T-helper 17 cell (primary cell): Measurements from ENCODE around the gene SYNGR1. TPM values are rescaled to one million over a fixed set of nuclear protein-coding genes. Genes with fewer than 3 reads are reported as not detected.

Experiments
- ATAC-seq: fragments of 150-1000 bp; cut with Tn5 transposase; 2 replicates; pipeline ENCODE4 v1.10.0; 2021; ENCODE audit warnings: mild to moderate bottlenecking, moderate library complexity
- DNase-seq, 3 donors: peaks; one replicate each; pipeline versions ENCODE4 v3.0.0 to v3.0.0-alpha.2; 2020 to 2021
- H3K9me3 ChIP-seq: one replicate; pipeline ENCODE4 v1.7.0; 2013; ENCODE audit warnings: low read length, mild to moderate bottlenecking; ENCODE audit not compliant: control insufficient read depth, poor library complexity, severe bottlenecking
- H3K27ac Mint-ChIP-seq: one replicate; pipeline ENCODE4 v1.8.0; 2022; ENCODE audit warnings: mild to moderate bottlenecking, moderate library complexity, mixed read lengths
- H3K27me3 Mint-ChIP-seq: one replicate; pipeline ENCODE4 v1.8.0; 2022; ENCODE audit warnings: mixed read lengths
- H3K36me3 Mint-ChIP-seq: one replicate; pipeline ENCODE4 v1.8.0; 2022; ENCODE audit warnings: low read depth, mixed read lengths
- H3K4me1 Mint-ChIP-seq: one replicate; pipeline ENCODE4 v1.8.0; 2022; ENCODE audit warnings: mild to moderate bottlenecking, mixed read lengths
- H3K4me3 Mint-ChIP-seq: one replicate; pipeline ENCODE4 v1.8.0; 2022; ENCODE audit warnings: mild to moderate bottlenecking, moderate library complexity, mixed read lengths
- total RNA-seq, 4 donors: library from RNA in 2 of 4; stranded (reverse) in 2 of 4; gene quantifications; one replicate each; pipeline ENCODE4 v1.2.3 and lab custom pipeline; 2022 to 2026

The SYNGR1 gene
- total RNA-seq, 2 donors from 2014 or later, result 0.47 to 1.1 TPM

DNA sequence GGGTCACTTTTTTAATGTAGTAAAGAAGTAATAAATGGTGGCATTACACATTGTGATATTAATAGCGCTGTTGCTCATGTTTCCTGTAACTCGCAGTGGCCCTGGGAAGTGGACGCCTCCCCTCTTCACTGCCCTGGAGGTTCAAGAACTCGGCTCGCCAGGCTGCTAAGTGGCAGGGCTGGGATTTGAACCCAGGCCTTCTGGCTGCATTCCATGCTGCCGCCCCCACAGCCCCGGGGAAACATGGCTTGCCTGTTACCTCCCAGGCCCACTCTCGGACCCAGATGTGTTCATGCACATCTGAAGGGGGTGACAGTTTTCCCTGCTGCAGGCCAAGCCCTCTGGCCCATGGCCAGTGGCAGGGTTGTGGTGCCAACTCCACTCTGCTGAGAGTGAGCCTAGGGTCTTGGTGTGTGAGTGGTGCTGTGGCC, 82.0 kb downstream of the SYNGR1 start:
- no peak for DNase-seq
- no peak overlapping the region for H3K4me3 Mint-ChIP-seq
- no peaks in the 10 kb centered on the region for H3K9me3 ChIP-seq
- ATAC-seq, result no peak
- H3K27ac Mint-ChIP-seq, result no peak overlapping the region
- no peaks in the 10 kb centered on the region for H3K4me1 Mint-ChIP-seq
- no peaks in the 10 kb centered on the region for H3K36me3 Mint-ChIP-seq
- H3K27me3 Mint-ChIP-seq, result no peaks in the 10 kb centered on the region

DNA sequence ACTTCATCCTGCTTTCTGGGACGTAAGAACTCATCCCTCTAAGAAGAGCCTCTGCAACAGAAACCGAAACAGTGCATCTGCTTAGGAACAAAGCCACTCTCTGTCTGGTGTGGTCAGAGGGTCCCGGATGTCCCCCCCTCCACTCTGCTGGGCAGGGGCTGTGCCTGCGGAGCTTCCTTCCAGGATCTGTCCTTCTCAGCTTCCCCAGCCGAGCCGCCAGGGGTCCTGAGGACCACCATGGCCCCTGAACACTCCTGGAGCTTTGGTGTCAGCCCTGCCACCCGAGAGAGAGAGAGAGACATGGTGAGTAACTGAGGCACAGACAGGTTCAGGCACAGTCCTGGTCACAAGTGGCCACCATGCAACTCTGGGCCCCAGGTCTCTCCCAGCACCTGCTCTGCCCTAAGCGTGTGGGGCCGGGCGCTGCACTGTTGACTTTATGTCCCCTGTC, 82.6 kb downstream of the SYNGR1 start:
- H3K27me3 Mint-ChIP-seq, result no peaks in the 10 kb centered on the region
- H3K27ac Mint-ChIP-seq, result no peak overlapping the region
- DNase-seq (no peak), ATAC-seq (no peak)
- peaks cover 4% of the 10 kb centered on the region for H3K4me1 Mint-ChIP-seq
- H3K4me3 Mint-ChIP-seq, result no peak overlapping the region
- H3K9me3 ChIP-seq, result no peaks in the 10 kb centered on the region
- no peaks in the 10 kb centered on the region for H3K36me3 Mint-ChIP-seq

DNA sequence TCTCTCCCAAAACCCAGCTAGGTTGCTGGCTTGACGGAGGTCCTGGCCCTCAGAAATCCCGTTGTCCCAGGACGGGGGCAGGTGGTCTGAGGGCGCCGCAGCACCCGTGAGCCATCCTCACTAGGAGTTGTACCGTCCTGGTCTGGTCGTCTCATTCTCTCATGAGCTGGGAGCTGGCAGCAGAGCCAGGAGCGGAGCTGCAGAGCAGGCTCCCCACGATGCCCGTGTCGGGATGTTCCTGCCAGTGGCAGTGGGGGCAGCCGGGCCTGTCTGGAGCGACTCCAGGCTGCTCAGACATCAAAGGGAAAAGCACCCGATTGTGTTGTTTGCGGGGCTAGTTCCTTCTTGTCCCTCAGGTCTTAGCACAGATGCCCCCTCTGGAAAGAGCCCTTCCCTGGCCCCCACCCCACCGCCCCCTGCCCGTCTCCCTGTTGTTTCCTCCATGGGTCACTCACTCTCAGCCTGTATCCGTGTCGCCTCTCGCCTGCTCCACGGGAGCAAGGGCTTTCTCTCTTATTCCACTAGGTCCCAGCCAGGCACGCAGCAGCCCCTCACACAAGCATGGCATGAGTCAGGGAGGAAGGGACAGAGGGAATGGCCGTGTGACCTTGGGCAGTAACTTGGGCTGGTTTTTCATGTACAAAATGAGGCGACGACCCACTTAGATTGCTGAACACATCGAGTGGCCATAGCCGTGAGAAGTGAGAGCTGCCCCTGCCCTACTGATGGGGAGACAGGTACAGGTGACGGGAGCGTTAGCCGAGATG, 83.9 kb downstream of the SYNGR1 start:
- Mint-ChIP-seq H3K27me3 (peaks cover under 1% of the 10 kb centered on the region), H3K36me3 (no peaks in the 10 kb centered on the region), H3K4me1 (peaks cover 4% of the 10 kb centered on the region), H3K4me3 (no peak overlapping the region), H3K27ac (no peak overlapping the region)
- no peak for ATAC-seq
- DNase-seq, result no peak
- no peaks in the 10 kb centered on the region for H3K9me3 ChIP-seq

DNA sequence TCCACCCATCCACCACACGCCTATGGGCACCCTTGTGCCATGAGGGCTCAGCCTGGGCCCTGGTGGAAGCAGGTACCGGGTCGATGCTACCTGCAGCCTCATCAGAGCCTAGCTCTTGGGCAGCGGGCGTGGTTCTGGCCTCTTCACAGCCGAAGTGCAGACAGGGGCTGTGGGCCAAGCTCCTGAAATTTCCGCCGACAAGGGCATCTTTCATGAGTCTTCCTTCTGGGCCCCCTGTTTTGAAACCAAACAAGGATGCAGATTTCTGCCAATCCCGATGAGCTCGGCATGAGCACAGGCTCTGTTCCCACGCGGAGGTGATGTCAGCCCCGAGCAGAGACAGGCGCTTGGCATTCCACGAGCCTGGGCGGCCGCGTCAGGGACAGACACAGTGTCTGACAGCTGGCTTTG, 84.5 kb downstream of the SYNGR1 start:
- H3K36me3 Mint-ChIP-seq, result no peaks in the 10 kb centered on the region
- ATAC-seq, result no peak
- no peaks in the 10 kb centered on the region for H3K9me3 ChIP-seq
- H3K4me1 Mint-ChIP-seq, result peaks cover 6% of the 10 kb centered on the region
- DNase-seq, result no peak
- H3K27me3 Mint-ChIP-seq, result peaks cover 6% of the 10 kb centered on the region
- H3K27ac Mint-ChIP-seq, result no peak overlapping the region
- H3K4me3 Mint-ChIP-seq, result no peak overlapping the region

DNA sequence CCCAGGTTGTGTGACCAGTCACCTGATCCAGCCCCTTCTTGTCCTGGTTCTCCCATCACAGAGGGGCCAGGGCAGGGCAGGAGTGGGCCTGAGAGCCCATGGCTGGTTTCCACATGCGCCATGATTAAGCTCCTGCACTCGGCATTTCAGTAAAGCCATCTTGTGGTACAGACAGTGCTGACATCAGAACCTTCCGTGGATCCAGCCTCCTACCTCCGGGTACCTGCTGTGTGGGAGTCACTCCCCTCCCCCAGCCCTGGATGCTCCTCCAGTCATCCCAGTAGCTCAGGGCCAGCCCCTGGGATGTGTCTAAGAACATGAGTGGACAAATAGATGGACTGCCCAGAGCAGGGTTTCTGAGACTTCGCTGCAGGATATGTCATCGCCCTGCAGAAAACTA, 84.9 kb downstream of the SYNGR1 start:
- ATAC-seq, result no peak
- no peaks in the 10 kb centered on the region for H3K9me3 ChIP-seq
- H3K27ac Mint-ChIP-seq, result no peak overlapping the region

More for the DNA sequence above, 84.9 kb downstream of the SYNGR1 start:
- Mint-ChIP-seq H3K4me1 (peaks cover 7% of the 10 kb centered on the region), H3K4me3 (no peak overlapping the region), H3K27me3 (peaks cover 8% of the 10 kb centered on the region), H3K36me3 (no peaks in the 10 kb centered on the region)
- no peak for DNase-seq

Other genes starting within 250 kb of the SYNGR1 start
- 10 to 100 TPM; 73.9 to 87.9 TPM for gene CBX7, start 197.3 kb upstream of the SYNGR1 start, total RNA-seq
- gene PDGFB, start 105.0 kb upstream of the SYNGR1 start, total RNA-seq, result 1 to 10 TPM; 2.8 to 4.4 TPM
- gene RPL3, start 30.4 kb upstream of the SYNGR1 start, total RNA-seq, result 1,000 to 10,000 TPM; 3,215 to 3,260 TPM
- gene TAB1, start 49.8 kb downstream of the SYNGR1 start, total RNA-seq, result 10 to 100 TPM; 22.0 to 23.6 TPM
- under 1 TPM; 0.25 to 0.96 TPM for gene MGAT3, start 107.0 kb downstream of the SYNGR1 start, total RNA-seq
- 10 to 100 TPM; 16.9 to 22.7 TPM for gene MIEF1, start 152.3 kb downstream of the SYNGR1 start, total RNA-seq
- gene ATF4, start 170.6 kb downstream of the SYNGR1 start, total RNA-seq, result 100 to 1,000 TPM; 260 to 333 TPM
- 10 to 100 TPM; 42.6 to 47.3 TPM for gene RPS19BP1, start 182.8 kb downstream of the SYNGR1 start, total RNA-seq
- 10 to 100 TPM; 20.3 to 27.9 TPM for gene CACNA1I, start 220.8 kb downstream of the SYNGR1 start, total RNA-seq